GM12878 (cell line): ENCODE data around the gene CHCHD1. TPM values are rescaled to one million over a fixed set of nuclear protein-coding genes. Genes with fewer than 3 reads are reported as not detected.

ENCODE experiments used
- ATF7 ChIP-seq: fragments of 450-650 bp; IDR thresholded peaks from 2 replicates; pipeline ENCODE4 v1.6.1; 2016; ENCODE audit warnings: low read depth, mild to moderate bottlenecking
- BRCA1 ChIP-seq: IDR thresholded peaks from 2 replicates; pipeline ENCODE4 v1.6.1; 2011; ENCODE audit warnings: low read depth, low read length, improper control_type of control experiment
- CBX5 ChIP-seq: sonication (generic); IDR thresholded peaks from 2 replicates; pipeline ENCODE4 v1.6.1; 2016; ENCODE audit warnings: low read depth, moderate library complexity, mild to moderate bottlenecking, inconsistent platforms
- EED ChIP-seq: sonication (generic); IDR thresholded peaks from 2 replicates; pipeline ENCODE4 v1.6.1; 2016; ENCODE audit warnings: antibody characterized with exemption, low read depth
- FOS ChIP-seq: IDR thresholded peaks from 3 replicates; pipeline ENCODE4 v1.6.1; 2011; ENCODE audit warnings: borderline replicate concordance; ENCODE audit not compliant: insufficient read length; ENCODE audit errors: extremely low read depth
- HDAC2 ChIP-seq: fragments of 200-600 bp; sonication (generic); IDR thresholded peaks from 2 replicates; pipeline ENCODE4 v1.6.1; 2017
- MYB ChIP-seq: fragments of 150-350 bp; IDR thresholded peaks from 2 replicates; pipeline ENCODE4 v1.6.1; 2014; ENCODE audit warnings: mild to moderate bottlenecking, low read depth, low read length, borderline replicate concordance
- NRF1 ChIP-seq: conservative IDR thresholded peaks from 2 replicates; pipeline ENCODE4 v1.6.1; 2011; ENCODE audit warnings: mild to moderate bottlenecking, low read depth, low read length, improper control_type of control experiment
- PAX5 ChIP-seq: IDR thresholded peaks from 2 replicates; pipeline ENCODE4 v1.6.1; 2011; ENCODE audit warnings: low read depth, low read length, borderline replicate concordance
- PAX8 ChIP-seq: fragments of 450-650 bp; IDR thresholded peaks from 2 replicates; pipeline ENCODE4 v1.6.1; 2017; ENCODE audit warnings: mild to moderate bottlenecking, moderate library complexity
- PML ChIP-seq: IDR thresholded peaks from 2 replicates; pipeline ENCODE4 v1.6.1; 2012; ENCODE audit warnings: low read length, inconsistent platforms
- POU2F2 ChIP-seq: IDR thresholded peaks from 3 replicates; pipeline ENCODE4 v1.6.1; 2011; ENCODE audit warnings: low read depth, mild to moderate bottlenecking, low read length, borderline replicate concordance
- SRF ChIP-seq, 2 experiments: IDR thresholded peaks; 2 replicates each; pipeline ENCODE4 v1.6.1; 2011; ENCODE audit warnings: low read depth in 2 of 2, low read length in 2 of 2, mild to moderate bottlenecking in 1 of 2, moderate library complexity in 1 of 2
- TCF12 ChIP-seq: IDR thresholded peaks from 2 replicates; pipeline ENCODE4 v1.6.1; 2011; ENCODE audit warnings: low read depth, mild to moderate bottlenecking, low read length
- polyA plus RNA-seq, 11 experiments: library from polyadenylated mRNA; depleted of rRNA in 4 of 11; unstranded in 6 of 11; stranded (reverse) in 5 of 11; fragments of >200 nt; fragmentation: Nextera tagmentation in 4 of 11; fragmentation: Illumina TruSeq in 1 of 11; extraction: Ambion mirVana in 4 of 11; extraction: Trizol in 1 of 11; gene quantifications; 1 replicate in 1 of 11; 2 replicates in 10 of 11; pipeline versions ENCODE4 v1.2.1 to v1.2.3, GENCODE V29; 2011 to 2016; ENCODE audit warnings: inconsistent platforms in 2 of 11, missing spikeins in 2 of 11, low read depth in 1 of 11
- total RNA-seq, 4 experiments: library from RNA; depleted of rRNA in 3 of 4; stranded (reverse); fragments of >200 nt in 3 of 4; fragmentation: Illumina TruSeq in 1 of 4; extraction: Trizol in 1 of 4; gene quantifications; 2 replicates each; pipeline versions ENCODE4 v1.2.1 to v1.2.3, GENCODE V29; 2013 to 2021
- TF ChIP-seq, protein P1 (sequence below): fragments of 450-650 bp; IDR thresholded peaks from 2 replicates; pipeline ENCODE4 v1.6.1; 2018; ENCODE audit warnings: mild to moderate bottlenecking, low read depth, moderate library complexity; ENCODE audit not compliant: partially characterized antibody
- TF ChIP-seq, protein P2 (sequence below): fragments of 450-650 bp; formaldehyde crosslinking; IDR thresholded peaks from 2 replicates; pipeline ENCODE4 v1.5.0; 2022; ENCODE audit warnings: mild to moderate bottlenecking, missing genetic modification characterization
- TF ChIP-seq, protein P3 (sequence below): IDR thresholded peaks from 2 replicates; pipeline ENCODE4 v1.6.1; 2012; ENCODE audit warnings: low read depth, low read length, improper control_type of control experiment
- TF ChIP-seq, protein P4 (sequence below): fragments of 450-650 bp; IDR thresholded peaks from 2 replicates; pipeline ENCODE4 v1.6.1; 2017; ENCODE audit warnings: mild to moderate bottlenecking, moderate library complexity
- TF ChIP-seq, protein P5 (sequence below): fragments of 450-650 bp; IDR thresholded peaks from 2 replicates; pipeline ENCODE4 v1.6.1; 2014; ENCODE audit warnings: mild to moderate bottlenecking

Gene CHCHD1
- total and polyA plus RNA-seq, 10 of the 15 experiments (the other 5 are each of a cell fraction or from before 2014, with no cell fraction given) = 35.0 to 132 (median 70.0) TPM

DNA sequence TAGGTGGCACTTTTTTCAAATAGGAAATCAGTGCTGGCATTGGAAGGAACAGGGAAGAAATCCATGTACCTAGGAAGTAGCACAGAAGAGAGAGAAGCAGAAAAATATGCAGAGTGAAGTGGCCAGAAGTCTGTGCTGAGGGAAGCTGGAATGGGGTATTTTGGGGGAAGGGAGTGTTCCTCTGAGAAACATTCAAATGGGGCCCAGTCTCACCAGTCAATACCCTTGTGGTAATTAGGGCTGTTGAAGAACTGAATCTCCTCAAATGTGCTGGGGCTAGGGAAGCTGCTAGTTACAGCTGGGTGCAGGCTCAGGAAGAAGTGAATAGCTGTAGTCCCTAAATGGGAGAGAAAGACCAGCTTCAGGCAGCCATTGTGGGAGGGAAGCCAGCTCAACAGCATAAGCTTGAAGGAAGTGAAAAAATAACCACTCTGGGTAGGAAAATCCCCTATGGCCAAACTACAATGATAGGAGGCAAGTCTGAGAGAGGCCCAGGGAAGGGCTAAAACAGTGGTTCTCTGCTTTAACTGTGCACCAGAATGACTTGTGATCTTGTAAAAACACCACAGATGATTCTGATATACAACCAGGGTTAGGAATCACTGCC, 21.9 kb downstream of the CHCHD1 start (continued):
- TF ChIP-seq, protein P1, sequence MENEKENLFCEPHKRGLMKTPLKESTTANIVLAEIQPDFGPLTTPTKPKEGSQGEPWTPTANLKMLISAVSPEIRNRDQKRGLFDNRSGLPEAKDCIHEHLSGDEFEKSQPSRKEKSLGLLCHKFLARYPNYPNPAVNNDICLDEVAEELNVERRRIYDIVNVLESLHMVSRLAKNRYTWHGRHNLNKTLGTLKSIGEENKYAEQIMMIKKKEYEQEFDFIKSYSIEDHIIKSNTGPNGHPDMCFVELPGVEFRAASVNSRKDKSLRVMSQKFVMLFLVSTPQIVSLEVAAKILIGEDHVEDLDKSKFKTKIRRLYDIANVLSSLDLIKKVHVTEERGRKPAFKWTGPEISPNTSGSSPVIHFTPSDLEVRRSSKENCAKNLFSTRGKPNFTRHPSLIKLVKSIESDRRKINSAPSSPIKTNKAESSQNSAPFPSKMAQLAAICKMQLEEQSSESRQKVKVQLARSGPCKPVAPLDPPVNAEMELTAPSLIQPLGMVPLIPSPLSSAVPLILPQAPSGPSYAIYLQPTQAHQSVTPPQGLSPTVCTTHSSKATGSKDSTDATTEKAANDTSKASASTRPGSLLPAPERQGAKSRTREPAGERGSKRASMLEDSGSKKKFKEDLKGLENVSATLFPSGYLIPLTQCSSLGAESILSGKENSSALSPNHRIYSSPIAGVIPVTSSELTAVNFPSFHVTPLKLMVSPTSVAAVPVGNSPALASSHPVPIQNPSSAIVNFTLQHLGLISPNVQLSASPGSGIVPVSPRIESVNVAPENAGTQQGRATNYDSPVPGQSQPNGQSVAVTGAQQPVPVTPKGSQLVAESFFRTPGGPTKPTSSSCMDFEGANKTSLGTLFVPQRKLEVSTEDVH = no peak
- TF ChIP-seq, protein P2, sequence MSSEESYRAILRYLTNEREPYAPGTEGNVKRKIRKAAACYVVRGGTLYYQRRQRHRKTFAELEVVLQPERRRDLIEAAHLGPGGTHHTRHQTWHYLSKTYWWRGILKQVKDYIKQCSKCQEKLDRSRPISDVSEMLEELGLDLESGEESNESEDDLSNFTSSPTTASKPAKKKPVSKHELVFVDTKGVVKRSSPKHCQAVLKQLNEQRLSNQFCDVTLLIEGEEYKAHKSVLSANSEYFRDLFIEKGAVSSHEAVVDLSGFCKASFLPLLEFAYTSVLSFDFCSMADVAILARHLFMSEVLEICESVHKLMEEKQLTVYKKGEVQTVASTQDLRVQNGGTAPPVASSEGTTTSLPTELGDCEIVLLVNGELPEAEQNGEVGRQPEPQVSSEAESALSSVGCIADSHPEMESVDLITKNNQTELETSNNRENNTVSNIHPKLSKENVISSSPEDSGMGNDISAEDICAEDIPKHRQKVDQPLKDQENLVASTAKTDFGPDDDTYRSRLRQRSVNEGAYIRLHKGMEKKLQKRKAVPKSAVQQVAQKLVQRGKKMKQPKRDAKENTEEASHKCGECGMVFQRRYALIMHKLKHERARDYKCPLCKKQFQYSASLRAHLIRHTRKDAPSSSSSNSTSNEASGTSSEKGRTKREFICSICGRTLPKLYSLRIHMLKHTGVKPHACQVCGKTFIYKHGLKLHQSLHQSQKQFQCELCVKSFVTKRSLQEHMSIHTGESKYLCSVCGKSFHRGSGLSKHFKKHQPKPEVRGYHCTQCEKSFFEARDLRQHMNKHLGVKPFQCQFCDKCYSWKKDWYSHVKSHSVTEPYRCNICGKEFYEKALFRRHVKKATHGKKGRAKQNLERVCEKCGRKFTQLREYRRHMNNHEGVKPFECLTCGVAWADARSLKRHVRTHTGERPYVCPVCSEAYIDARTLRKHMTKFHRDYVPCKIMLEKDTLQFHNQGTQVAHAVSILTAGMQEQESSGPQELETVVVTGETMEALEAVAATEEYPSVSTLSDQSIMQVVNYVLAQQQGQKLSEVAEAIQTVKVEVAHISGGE (CRISPR knock-in tag) = no peak
- no peak for TF ChIP-seq CBX5
- TF ChIP-seq PAX8 = no peak
- TF ChIP-seq BRCA1 = no peak
- TF ChIP-seq SRF (IDR thresholded peaks at IDR 0.05; ENCODE audit: low read depth in 2 of 2, low read length in 2 of 2) = no peak
- TF ChIP-seq PML = no peak
- peak; percentile 59; the same call in 1 of the 2 replicates for TF ChIP-seq PAX5
- TF ChIP-seq TCF12 = no peak
- TF ChIP-seq FOS = no peak
- TF ChIP-seq, protein P3, sequence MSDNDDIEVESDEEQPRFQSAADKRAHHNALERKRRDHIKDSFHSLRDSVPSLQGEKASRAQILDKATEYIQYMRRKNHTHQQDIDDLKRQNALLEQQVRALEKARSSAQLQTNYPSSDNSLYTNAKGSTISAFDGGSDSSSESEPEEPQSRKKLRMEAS = no peak
- TF ChIP-seq, protein P4, sequence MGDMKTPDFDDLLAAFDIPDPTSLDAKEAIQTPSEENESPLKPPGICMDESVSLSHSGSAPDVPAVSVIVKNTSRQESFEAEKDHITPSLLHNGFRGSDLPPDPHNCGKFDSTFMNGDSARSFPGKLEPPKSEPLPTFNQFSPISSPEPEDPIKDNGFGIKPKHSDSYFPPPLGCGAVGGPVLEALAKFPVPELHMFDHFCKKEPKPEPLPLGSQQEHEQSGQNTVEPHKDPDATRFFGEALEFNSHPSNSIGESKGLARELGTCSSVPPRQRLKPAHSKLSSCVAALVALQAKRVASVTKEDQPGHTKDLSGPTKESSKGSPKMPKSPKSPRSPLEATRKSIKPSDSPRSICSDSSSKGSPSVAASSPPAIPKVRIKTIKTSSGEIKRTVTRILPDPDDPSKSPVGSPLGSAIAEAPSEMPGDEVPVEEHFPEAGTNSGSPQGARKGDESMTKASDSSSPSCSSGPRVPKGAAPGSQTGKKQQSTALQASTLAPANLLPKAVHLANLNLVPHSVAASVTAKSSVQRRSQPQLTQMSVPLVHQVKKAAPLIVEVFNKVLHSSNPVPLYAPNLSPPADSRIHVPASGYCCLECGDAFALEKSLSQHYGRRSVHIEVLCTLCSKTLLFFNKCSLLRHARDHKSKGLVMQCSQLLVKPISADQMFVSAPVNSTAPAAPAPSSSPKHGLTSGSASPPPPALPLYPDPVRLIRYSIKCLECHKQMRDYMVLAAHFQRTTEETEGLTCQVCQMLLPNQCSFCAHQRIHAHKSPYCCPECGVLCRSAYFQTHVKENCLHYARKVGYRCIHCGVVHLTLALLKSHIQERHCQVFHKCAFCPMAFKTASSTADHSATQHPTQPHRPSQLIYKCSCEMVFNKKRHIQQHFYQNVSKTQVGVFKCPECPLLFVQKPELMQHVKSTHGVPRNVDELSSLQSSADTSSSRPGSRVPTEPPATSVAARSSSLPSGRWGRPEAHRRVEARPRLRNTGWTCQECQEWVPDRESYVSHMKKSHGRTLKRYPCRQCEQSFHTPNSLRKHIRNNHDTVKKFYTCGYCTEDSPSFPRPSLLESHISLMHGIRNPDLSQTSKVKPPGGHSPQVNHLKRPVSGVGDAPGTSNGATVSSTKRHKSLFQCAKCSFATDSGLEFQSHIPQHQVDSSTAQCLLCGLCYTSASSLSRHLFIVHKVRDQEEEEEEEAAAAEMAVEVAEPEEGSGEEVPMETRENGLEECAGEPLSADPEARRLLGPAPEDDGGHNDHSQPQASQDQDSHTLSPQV = no peak
- no peak for TF ChIP-seq MYB
- 0 out of 2 replicates have a peak, but pooled peaks have one; percentile 27 for TF ChIP-seq EED
- no peak for TF ChIP-seq HDAC2
- no peak for TF ChIP-seq POU2F2
- TF ChIP-seq, protein P5, sequence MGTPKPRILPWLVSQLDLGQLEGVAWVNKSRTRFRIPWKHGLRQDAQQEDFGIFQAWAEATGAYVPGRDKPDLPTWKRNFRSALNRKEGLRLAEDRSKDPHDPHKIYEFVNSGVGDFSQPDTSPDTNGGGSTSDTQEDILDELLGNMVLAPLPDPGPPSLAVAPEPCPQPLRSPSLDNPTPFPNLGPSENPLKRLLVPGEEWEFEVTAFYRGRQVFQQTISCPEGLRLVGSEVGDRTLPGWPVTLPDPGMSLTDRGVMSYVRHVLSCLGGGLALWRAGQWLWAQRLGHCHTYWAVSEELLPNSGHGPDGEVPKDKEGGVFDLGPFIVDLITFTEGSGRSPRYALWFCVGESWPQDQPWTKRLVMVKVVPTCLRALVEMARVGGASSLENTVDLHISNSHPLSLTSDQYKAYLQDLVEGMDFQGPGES = no peak
- TF ChIP-seq NRF1 = no peak
- TF ChIP-seq ATF7 = no peak
